HG03097 (cell line): Measurements from ENCODE around the gene ITGA8.
"Not testable (repeated sequence)": the region's sequence is repeated elsewhere in the genome, so short reads cannot be mapped to it uniquely, and the experiment has no call there.

ENCODE experiments used
- ATAC-seq: cut with Tn5 transposase; IDR thresholded peaks from one replicate; pipeline ENCODE4 v1.9.1; 2021; ENCODE audit not compliant: unreplicated experiment, low FRiP score

ITGA8 gene

GRCh38 chr10:15567952-15568351 is 151.8 kb downstream of the ITGA8 start:
- no peak for ATAC-seq

DNA sequence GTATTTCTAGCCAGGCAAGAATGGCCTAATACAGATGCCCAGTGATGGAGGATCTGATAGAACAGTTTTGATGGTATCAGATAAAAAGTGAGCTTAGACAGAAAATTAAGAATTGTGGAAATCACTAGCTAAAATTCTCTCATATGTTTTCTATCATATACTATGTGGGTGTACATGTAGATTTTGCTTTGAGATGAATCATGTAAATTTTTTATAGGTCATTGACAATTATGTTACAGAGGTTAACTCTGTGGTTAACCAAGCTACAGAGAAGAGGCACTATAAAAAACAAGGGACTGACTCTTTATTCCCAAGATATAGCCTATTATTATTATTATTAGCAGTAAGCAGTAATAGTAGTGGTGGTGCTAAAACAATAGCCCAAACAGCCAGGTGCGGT is 156.5 kb downstream of the ITGA8 start:
- no peak for ATAC-seq

DNA sequence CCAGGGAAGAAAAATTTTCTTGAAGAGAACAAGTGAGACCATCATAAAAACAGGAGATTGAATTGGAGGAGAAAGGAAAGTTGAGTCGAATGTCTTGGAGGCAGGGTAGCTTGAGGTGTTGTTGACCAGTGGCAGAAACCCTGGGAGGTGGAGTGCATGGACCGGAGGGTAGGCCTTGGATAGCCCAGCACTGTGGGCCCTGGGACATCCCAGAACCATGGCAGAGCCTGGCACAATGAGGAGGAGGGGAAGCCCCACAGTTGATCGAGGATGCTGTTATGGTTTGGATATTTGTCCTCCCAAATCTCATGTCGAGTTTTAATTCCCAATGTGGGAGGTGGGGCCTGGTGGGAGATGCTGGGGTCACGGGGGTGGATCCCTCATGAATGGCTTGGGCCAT is 157.1 kb downstream of the ITGA8 start:
- no peak for ATAC-seq

DNA sequence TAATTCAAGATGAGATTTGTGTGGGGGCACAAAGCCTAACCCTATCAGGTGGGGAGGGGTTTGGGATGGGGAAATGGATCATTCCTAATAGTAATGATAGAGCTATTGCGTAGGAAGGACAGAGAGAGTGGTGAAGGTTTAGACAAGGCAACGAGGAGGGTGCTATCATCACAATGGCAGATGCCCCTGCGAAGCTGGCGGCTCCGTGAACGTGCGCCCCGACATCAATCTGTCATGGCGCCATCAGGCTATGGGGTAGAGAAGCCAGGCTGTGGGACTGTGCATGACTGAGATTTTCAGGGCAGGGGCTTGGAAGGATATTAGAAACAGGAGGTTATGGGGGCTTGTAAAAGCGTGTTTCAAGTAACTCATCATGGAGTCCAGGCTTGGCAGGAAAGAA is 157.6 kb downstream of the ITGA8 start:
- ATAC-seq = no peak

GRCh38 chr10:15558136-15558535 is 161.6 kb downstream of the ITGA8 start:
- ATAC-seq = no peak

- ATAC-seq = not testable (repeated sequence)
These were observed 162.6 kb downstream of the ITGA8 start for GRCh38 chr10:15557168-15557567.

DNA sequence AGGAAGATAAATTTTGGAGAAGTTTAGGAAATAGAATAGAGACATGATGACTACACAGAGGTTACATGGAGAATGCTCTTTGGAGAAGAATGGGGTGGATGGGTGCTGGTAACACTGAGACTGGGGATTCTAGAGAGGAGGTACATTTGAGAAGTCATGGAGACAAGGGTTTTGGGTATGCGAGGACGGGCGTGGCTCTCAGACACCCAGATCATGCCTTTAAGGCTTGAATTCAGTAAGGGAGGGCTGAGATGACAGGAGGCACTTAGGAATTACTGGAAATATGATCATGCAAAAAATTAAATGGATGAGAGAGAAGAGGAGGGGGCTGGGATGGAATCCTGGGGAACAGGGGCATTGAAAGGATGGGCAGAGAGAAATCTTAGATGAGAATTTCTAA is 168.8 kb downstream of the ITGA8 start:
- ATAC-seq = no peak

GRCh38 chr10:15548331-15548730 is 171.4 kb downstream of the ITGA8 start:
- no peak for ATAC-seq

GRCh38 chr10:15546606-15547005 is 173.1 kb downstream of the ITGA8 start:
- no peak for ATAC-seq

DNA sequence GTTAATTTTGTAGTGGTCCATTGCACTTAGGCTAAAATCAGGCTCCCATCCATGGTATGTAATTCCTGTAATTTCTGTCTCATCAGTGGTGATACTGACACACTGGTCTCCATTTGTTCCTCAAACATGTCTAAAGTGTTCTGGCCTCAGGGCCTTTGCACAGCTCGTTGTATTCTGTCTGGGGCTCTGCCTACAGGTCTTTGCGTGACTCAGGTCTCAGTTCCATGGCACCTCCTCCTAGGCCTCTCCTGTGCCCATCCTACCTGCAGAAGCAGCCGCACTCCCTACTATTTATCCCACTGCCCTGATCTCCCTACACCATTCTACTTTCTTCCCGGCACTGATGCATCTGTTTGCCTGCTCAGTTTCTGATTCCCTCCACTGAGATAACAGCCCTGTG is 173.8 kb downstream of the ITGA8 start:
- ATAC-seq = no peak

- no peak for ATAC-seq
These were observed 174.5 kb downstream of the ITGA8 start for GRCh38 chr10:15545266-15545665.

DNA sequence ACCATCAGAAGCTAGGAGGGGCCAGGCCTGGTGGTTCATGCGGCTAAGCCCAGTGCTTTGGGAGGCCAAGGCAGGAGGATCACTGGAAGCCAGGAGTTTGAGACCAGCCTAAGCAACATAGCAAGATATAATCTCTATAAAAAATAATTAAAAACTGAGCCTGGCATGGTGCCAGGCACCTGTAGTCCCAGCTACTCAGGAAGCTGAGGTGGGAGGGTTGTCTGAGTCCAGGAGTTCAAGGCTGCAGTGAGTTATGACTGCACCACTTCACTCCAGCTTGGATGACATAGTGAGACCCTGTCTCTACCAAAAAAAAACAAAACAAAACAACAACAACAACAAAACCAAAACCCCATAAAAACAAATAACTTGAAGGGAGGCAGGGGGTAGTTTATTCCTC is 175.7 kb downstream of the ITGA8 start:
- no peak for ATAC-seq

DNA sequence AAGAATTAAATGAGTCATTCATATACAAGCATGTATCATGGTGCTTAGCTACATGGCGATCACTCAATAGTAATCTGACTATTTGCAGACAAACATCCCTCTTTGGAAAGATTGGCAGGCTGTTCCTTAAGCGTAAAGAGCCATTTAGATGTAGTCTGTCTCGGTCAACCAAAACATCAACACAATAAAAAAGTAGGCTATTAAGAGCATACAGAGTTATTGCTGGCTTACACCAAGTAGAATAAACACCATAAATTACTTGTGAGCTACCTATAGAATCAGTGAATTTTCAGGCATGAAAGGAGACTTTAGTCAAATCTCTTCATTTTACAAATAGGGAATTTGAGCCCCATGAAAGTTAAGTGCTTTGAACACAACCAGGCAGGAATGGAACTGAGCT is 176.9 kb downstream of the ITGA8 start:
- no peak for ATAC-seq

DNA sequence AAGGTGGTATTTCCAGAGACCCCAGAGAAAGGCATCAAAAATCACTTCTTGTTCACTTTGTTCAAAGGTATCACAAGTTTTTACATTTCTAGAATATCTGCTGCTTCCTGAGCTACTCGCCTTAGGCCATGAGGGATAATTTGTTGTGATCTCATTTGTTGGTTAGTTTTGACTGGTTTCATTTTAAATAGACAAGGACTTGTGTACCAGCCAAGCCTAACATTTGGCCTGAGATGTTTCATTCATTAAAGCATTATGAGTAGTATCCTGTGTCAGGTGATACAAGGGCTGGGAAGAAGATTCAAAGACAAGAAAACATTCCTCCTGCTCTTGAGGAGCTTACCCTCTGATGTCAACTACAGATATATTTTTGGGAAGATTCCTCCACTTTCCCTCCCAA is 178.3 kb downstream of the ITGA8 start:
- no peak for ATAC-seq

DNA sequence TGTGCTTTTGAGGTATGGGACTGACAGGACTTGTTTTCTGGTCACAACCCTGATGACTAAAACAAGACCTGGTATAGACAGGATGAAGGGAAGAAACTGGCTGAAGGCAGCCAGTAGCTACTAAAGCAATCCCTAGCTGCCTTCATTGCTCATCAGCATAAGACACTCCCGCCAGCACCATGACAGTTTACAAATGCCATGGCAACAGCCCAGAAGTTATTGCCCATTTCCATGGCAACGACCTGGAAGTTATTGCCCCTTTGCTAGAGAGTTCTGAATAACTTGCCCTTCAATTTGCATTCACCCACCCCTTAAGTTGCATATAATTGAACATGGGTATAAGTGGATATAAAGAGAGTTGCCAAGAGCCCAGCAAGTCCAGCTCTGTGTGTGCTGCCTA is 179.0 kb downstream of the ITGA8 start:
- ATAC-seq = no peak

DNA sequence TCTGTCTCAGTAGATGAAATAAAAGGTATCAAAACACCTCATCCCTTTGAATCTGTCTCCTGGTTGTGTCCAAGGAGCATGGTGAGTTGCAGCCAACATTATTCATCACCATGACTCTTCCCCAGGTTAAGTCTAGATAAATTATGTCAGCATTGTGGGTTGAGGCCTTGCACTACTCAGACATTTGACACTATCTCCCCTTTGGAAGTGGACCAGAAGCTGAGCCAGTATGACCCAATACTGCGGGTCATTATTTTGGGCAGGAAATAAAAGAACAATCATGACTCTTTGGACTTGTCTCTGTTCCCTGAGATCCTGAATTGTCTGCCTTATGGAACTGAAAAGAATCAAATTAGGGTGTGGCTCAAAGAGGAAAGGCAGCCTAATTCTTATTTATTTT is 180.5 kb downstream of the ITGA8 start:
- no peak for ATAC-seq

- ATAC-seq = not testable (repeated sequence)
These were observed 184.7 kb downstream of the ITGA8 start for GRCh38 chr10:15534928-15535538.

DNA sequence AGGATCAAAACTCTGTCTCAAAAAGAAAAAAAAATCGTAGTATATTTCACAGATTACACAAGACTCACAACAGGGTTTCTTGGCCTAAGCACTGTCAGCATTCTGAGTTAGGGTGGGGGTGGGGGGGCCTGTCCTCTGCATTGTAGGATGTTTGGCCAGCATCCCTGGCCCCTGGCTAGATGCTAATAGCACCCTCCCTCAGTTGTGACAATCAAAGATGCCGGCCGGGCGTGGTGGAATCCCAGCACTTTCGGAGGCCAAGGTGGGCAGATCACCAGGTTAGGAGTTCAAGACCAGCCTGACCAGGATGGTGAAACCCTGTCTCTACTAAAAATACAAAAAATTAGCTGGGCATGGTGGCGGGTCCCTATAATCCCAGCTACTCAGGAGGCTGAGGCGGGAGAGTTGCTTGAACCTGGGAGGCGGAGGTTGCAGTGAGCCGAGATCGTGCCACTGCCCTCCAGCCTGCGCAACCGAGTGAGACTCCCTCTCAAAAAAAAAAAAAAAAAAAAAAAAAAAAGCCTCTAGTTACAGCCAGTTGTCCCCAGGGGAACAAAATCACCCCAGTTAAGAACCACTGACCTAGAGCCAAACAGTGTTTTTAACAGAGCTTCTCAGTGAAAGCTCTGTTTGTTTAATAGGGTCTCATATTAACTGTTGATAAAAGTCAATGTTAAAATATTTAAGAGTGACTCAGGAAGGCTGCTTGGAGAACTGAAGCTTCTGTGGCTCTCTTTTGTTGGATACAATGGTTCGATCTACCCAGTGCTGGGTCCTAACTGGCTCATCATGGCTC is 187.6 kb downstream of the ITGA8 start:
- ATAC-seq = no peak

DNA sequence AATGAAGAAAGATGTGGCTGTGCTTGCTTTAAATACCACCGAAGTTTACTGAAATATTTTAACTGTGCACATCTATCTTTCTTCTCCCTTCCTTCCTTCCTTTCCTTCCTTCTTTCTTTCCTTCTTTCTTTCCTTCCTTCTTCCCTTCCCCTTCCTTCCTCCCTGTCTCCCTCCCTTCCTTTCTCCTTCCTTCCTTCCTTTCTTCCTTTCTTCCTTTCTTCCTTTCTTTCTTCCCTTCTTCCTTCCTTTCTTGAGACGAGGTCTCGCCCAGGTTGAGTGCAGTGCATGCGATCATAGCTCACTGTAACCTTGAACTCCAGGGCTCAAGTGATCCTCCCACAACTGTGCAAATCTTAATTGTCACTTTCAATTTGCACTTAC is 190.9 kb downstream of the ITGA8 start:
- no peak for ATAC-seq

- no peak for ATAC-seq
These were observed 193.0 kb downstream of the ITGA8 start for GRCh38 chr10:15526754-15527153.

- ATAC-seq = no peak
These were observed 198.3 kb downstream of the ITGA8 start for GRCh38 chr10:15521328-15521903.

- no peak for ATAC-seq
These were observed 201.5 kb downstream of the ITGA8 start for GRCh38 chr10:15518250-15518649.
